ENCODE data around the gene BICDL2. TPM values are rescaled to one million over a fixed set of nuclear protein-coding genes. Genes with fewer than 3 reads are reported as not detected.

The BICDL2 gene
- total and polyA plus RNA-seq, 7 donors, result 0.36 to 83.8 (median 62.5) TPM; not detected in 2

DNA sequence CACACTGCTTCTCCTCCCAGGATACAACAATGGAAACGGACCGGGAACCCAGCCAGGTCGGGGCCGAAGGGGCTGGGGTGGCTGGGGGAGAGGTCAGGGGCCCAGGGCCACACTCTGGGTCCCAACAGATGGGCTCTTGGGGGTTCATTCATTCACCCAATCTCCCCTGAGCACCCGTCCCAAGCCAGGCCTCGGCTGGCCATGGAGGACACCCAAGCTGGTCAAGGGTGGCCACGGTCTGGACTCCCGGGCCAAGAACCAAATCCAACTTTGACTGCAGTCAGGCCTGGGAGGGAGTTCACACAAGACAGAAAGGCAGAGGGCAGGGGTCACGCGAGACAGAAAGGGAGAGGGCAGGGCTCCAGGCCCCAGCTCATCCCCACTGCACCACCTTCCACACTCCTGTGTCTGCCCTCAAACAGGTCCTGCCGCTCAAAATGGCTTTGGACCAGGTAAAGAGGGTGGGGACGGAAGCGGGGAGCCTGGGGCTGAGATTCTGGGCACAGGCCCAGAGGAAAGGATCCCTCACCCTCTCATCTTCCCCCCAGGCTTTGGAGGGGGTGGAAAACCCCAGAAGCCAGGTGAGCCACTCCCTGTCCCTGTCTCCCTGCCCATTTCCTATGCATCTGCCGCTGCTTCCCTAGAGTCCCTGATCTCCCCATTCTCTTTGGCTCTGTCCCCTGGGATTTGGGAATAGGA is 44.2 kb downstream of the BICDL2 start:
- 86 to 94% methylated on average over 14 of the region's 14 CpGs for WGBS, 2 donors
- H3K4me3 ChIP-seq, result no peak overlapping the region
- no peaks in the 10 kb centered on the region for H3K4me1 ChIP-seq
- H3K27ac ChIP-seq, result no peak overlapping the region
- no peaks in the 10 kb centered on the region for H3K9me3 ChIP-seq
- TF ChIP-seq POLR2AphosphoS5 (IDR thresholded peaks at IDR 0.05) (no peak), POLR2A (IDR thresholded peaks at IDR 0.05) (no peak), EP300 (IDR thresholded peaks at IDR 0.05) (no peak)
- TF ChIP-seq, protein P1, sequence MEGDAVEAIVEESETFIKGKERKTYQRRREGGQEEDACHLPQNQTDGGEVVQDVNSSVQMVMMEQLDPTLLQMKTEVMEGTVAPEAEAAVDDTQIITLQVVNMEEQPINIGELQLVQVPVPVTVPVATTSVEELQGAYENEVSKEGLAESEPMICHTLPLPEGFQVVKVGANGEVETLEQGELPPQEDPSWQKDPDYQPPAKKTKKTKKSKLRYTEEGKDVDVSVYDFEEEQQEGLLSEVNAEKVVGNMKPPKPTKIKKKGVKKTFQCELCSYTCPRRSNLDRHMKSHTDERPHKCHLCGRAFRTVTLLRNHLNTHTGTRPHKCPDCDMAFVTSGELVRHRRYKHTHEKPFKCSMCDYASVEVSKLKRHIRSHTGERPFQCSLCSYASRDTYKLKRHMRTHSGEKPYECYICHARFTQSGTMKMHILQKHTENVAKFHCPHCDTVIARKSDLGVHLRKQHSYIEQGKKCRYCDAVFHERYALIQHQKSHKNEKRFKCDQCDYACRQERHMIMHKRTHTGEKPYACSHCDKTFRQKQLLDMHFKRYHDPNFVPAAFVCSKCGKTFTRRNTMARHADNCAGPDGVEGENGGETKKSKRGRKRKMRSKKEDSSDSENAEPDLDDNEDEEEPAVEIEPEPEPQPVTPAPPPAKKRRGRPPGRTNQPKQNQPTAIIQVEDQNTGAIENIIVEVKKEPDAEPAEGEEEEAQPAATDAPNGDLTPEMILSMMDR (IDR thresholded peaks at IDR 0.05), result no peak
- H3K27me3 ChIP-seq, result peaks cover 0 to 33% (median 0%) of the 10 kb centered on the region in 3 donors
- intact Hi-C loops (cut with DNase I), result no loop called here
- DNase-seq, result no peak
- no peaks in the 10 kb centered on the region for H3K36me3 ChIP-seq

DNA sequence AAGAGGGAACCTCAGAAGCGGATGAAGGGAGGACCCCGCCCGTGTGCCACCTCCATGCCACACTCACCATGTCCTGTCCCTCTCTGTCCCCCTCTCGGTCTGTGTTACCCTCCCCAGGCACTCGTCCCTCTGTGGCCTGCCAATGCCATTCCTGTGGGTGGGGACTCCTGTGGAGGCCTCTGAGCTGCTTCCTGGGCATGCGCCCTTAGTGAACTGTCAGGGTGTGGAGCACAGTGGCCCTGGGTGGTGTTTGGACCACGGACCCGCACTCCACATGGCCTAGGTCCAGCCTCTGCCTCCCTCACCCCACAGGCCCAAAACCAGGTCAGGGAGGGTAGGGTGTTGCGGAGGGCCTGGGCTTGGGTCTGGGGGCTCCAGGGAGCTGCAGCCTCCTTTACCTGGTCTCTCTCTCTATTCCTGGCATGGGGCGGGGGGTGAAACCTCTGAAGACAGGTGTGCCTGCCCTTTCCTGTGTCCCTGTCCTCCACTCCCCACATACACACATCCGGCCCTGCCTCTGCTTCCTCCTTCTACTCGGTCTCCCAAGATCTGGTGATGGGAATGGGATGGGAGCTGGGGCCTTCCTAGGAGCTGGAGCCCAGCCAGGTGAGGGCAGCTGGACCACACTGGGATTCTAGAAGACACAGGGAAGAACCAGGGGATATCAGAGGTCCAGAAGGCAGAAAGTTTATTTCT is 45.0 kb downstream of the BICDL2 start:
- Histone ChIP-seq H3K4me3 (no peak overlapping the region), H3K27ac (no peak overlapping the region), H3K36me3 (no peaks in the 10 kb centered on the region), H3K9me3 (no peaks in the 10 kb centered on the region), H3K4me1 (no peaks in the 10 kb centered on the region), H3K27me3 (peaks cover 0 to 31% (median 0%) of the 10 kb centered on the region in 3 donors)
- no peak for DNase-seq
- 64 to 87% methylated on average over 12 of the region's 12 CpGs for WGBS, 2 donors
- intact Hi-C loops (cut with DNase I), result no loop called here
- TF ChIP-seq POLR2A (IDR thresholded peaks at IDR 0.05), result no peak
- TF ChIP-seq POLR2AphosphoS5 (IDR thresholded peaks at IDR 0.05), result no peak
- no peak for TF ChIP-seq EP300 (IDR thresholded peaks at IDR 0.05)
- TF ChIP-seq, protein P1 (IDR thresholded peaks at IDR 0.05), result no peak

DNA sequence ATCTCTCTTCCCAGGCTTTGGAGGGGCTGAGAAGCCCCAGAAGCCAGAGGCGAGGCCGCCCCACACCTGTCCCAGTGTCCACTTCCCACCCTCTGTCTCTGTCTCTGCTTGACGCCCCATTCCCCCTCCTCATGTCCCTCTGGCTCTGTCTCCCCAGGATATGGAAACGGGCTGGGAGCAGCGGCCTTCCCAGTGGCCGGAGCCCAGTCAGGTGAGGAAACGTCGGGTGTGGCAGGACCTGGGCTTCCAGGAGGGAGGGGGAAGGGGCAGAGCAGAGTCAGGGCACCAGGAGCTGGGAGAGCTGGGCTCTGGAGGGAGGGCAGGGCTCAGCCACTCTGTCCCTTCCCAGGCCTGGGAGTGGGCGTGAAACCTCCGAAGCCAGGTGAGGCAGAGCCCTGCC is 45.9 kb downstream of the BICDL2 start:
- DNase-seq, result no peak
- Histone ChIP-seq H3K4me1 (no peaks in the 10 kb centered on the region), H3K27ac (no peak overlapping the region), H3K9me3 (no peaks in the 10 kb centered on the region), H3K4me3 (no peak overlapping the region), H3K36me3 (no peaks in the 10 kb centered on the region), H3K27me3 (peaks cover 0 to 23% (median 0%) of the 10 kb centered on the region in 3 donors)
- 35 to 63% methylated on average over 10 of the region's 10 CpGs for WGBS, 2 donors
- TF ChIP-seq, protein P1 (IDR thresholded peaks at IDR 0.05), result no peak
- TF ChIP-seq EP300 (IDR thresholded peaks at IDR 0.05), result no peak
- intact Hi-C loops (cut with DNase I), result no loop called here

DNA sequence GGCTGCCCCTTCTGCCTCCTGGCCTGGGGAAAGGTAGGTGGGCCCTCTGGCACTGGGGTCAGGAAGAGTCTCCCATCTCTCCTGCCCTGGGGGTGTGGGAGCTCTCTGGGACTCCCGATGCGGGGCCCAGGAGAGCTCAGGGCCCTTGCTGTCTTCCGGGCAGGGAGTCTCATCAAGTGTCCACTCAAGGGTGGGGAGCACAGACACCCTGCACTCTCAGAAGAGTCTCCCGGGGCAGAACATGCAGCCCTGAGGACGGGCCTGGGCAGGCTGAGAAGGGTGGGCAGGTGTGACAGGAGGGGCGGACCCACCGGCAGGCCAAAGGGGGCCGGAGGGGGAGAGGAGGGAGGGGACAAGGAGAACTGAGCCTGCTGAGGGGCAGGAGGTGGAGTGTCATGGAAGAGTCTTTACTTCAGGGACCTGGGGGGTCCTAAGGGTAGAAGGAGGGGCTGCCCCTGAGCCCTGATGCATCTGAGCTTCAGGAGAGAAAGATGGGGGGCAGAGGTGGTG is 48.1 kb downstream of the BICDL2 start:
- peaks cover 0 to 22% (median 0%) of the 10 kb centered on the region in 3 donors for H3K27me3 ChIP-seq
- 78 to 84% methylated on average over 8 of the region's 8 CpGs for WGBS, 2 donors
- H3K4me1 ChIP-seq, result peaks cover 0 to 8% (median 5%) of the 10 kb centered on the region in 4 donors
- no peak for DNase-seq
- H3K9me3 ChIP-seq, result no peaks in the 10 kb centered on the region
- no peak overlapping the region for H3K4me3 ChIP-seq
- intact Hi-C loops (cut with DNase I), result no loop called here
- TF ChIP-seq POLR2A (IDR thresholded peaks at IDR 0.05) (no peak), POLR2AphosphoS5 (IDR thresholded peaks at IDR 0.05) (no peak), EP300 (IDR thresholded peaks at IDR 0.05) (no peak)
- TF ChIP-seq, protein P1 (IDR thresholded peaks at IDR 0.05), result no peak
- no peaks in the 10 kb centered on the region for H3K36me3 ChIP-seq
- H3K27ac ChIP-seq, result no peak overlapping the region
